HS-27A (cell line): Measurements from ENCODE around the gene TRMT61A.
"Not testable (repeated sequence)": the region's sequence is repeated elsewhere in the genome, so short reads cannot be mapped to it uniquely, and the experiment has no call there.

Source experiments
- DNase-seq: peaks from one replicate; pipeline ENCODE4 v3.0.0-alpha.2; 2012; ENCODE audit warnings: low read depth, missing footprints

The TRMT61A gene

GRCh38 chr14:103509864-103510723, 18.9 kb upstream of the TRMT61A start:
- no peak for DNase-seq

- DNase-seq: no peak
Measured at GRCh38 chr14:103510724-103511693, 18.0 kb upstream of the TRMT61A start.

- not testable (repeated sequence) for DNase-seq
Measured at GRCh38 chr14:103512180-103512579, 16.8 kb upstream of the TRMT61A start.

GRCh38 chr14:103512701-103513611, 16.0 kb upstream of the TRMT61A start:
- no peak for DNase-seq

- DNase-seq: no peak
Measured at GRCh38 chr14:103514596-103515421, 14.2 kb upstream of the TRMT61A start.

GRCh38 chr14:103516426-103517173, 12.4 kb upstream of the TRMT61A start:
- no peak for DNase-seq

- DNase-seq: no peak
Measured at GRCh38 chr14:103517174-103517566, 11.8 kb upstream of the TRMT61A start.

- no peak for DNase-seq
Measured at GRCh38 chr14:103517721-103518421, 11.1 kb upstream of the TRMT61A start.

GRCh38 chr14:103518422-103519042, 10.5 kb upstream of the TRMT61A start:
- DNase-seq: no peak

GRCh38 chr14:103519043-103519836, 9.8 kb upstream of the TRMT61A start:
- DNase-seq: no peak

- DNase-seq: no peak
Measured at GRCh38 chr14:103519837-103520212, 9.2 kb upstream of the TRMT61A start.

- DNase-seq: no peak
Measured at GRCh38 chr14:103520269-103520656, 8.7 kb upstream of the TRMT61A start.

- no peak for DNase-seq
Measured at GRCh38 chr14:103520657-103521437, 8.1 kb upstream of the TRMT61A start.

- DNase-seq: no peak
Measured at GRCh38 chr14:103521438-103521950, 7.5 kb upstream of the TRMT61A start.

- DNase-seq: no peak
Measured at GRCh38 chr14:103521951-103522563, 6.9 kb upstream of the TRMT61A start.
